Glomerular endothelial cell (primary cell): ENCODE results near the gene PPP1R1A. TPM values are rescaled to one million over a fixed set of nuclear protein-coding genes. Genes with fewer than 3 reads are reported as not detected.

ENCODE experiments used
- DNase-seq: peaks from one replicate; pipeline ENCODE4 v3.0.0-alpha.2; 2011; ENCODE audit warnings: low read depth, low spot score; ENCODE audit errors: extremely low read depth
- total RNA-seq: library from RNA; depleted of rRNA; stranded (reverse); fragments of >200 nt; gene quantifications from 2 replicates; pipeline ENCODE4 v1.2.3, GENCODE V29; 2015

PPP1R1A gene
- total RNA-seq, 1 donor from 2014 or later, result not detected

DNA sequence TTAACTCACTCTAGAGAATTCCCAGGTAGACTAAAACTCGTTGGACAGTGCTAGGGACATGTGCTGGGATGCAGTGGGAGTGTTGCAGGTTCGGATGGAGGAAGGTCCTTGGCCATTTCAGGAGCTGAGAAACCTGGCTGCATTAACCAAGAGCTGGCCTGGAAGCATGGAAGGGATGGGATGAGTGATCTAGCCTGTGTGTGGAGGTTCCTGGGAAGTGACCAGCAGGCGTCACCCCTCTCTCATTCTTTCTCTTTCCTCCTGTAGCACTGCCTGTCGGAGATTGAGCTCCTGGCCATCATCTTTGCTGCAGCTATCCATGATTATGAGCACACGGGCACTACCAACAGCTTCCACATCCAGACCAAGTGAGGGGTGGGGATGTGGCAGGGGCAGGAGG is 15.6 kb downstream of the PPP1R1A start:
- DNase-seq, result no peak

DNA sequence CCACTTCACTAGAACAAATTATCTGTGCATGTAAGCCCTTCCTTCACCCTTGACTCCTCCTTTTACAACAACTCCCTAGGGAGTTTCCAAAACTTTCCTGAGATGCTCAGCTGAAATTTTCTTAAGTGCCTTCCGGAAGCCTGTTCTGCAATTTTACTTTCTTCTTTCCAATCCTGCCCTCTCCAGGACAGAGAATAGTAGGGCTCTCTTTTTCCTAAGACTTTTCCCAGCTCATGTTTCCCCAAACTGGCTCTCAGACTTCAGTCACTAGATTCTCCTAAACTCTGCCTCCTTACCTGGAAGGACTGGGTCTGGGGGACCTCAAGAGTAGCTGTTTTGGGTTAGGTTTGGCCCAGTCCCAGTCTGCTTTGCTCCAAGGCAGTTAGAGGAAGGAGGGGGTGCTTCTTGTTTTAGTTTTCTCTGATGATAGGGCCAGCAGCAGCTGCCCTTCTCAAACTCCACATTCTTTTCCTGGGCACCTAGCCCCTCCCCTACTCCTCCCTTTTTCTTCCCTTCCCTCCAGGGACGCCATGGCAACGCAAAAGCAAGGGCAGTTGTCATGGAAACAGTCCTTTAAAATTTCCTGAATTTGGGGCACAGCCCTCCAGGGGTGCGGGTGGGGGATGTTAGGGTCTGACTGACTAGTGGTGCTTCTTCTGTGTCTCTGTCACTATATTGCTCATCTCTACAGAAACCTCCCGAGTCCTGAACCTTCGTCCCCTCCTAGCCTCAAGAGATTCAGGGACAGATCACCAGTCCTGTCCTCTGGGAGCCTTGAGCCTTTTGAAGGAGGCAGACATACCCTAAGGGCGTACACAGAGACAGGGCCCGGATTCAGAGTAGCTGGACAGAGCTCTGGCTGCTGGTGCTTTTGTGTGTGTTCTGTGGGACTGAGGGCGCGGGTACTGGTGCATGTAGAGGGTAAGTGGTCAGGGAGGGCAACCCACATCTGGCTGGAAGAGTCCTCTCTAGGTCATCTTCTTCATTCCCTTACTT is 17.0 kb downstream of the PPP1R1A start:
- no peak for DNase-seq

DNA sequence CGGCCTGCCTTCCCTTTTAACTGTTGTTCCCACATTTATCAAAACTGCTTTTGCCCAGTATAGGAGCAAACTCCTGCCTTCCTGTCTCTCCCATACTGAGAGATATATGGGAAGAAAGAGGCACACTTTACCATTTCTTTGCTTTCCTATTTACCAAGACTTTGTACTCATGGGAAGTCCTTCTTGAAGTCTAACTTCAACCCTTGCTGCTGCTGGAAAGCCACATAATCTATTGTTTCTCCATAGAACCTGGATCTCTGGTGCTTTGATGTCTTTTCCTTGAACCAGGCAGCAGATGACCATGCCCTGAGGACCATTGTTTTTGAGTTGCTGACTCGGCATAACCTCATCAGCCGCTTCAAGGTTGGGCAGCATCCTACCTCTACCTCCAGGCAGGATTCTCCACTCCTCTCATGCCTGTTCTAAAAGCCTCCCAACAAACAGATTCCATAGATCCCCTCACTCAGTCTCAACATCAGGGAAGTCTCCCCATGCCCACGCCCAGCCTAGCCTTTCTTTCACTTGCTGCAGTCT is 18.4 kb downstream of the PPP1R1A start:
- no peak for DNase-seq

DNA sequence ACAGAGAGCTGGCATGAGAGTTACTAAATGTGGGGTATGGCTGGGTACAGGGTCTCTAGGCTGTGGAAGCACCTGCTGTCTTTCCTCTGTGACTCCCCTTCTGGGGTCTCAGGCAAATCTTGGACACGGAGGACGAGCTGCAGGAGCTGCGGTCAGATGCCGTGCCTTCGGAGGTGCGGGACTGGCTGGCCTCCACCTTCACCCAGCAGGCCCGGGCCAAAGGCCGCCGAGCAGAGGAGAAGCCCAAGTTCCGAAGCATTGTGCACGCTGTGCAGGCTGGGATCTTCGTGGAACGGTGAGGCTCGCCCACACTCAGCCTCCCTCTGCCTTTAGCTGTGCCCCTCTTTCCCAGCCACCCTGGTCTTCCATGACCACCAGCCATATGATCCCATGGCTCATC is 19.4 kb downstream of the PPP1R1A start:
- DNase-seq, result no peak

GRCh38 chr12:54566792-54567191 is 21.7 kb downstream of the PPP1R1A start:
- DNase-seq, result no peak

DNA sequence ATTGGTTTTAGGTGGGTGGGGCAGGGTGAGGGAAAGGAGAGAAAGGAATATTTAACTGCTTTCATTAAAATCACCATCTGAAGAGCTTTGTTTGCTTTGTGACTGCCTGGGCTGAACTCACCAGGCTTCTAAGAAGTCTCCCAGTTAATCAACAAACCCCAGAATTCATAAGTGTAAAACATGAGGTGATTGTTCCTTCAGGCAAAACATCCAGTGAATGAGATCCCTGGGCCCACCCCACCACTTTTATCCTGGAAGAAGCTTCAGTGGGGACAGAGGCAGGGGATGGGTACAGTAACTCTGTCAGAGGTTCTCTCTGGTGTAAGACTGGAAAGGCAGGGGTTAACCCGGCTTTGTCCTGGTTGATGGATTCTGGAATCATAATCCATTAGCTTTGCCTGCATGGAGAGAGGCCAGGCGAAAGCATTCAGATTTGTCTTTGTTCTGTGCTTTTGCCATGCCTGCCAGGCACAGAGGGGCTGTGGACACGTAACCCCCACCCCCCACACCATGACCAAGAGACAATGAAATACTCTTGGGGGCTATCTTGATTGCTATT is 22.4 kb downstream of the PPP1R1A start:
- DNase-seq, result no peak

GRCh38 chr12:54565310-54565985 is 23.0 kb downstream of the PPP1R1A start:
- DNase-seq, result no peak

- DNase-seq, result no peak
These were observed 23.7 kb downstream of the PPP1R1A start for GRCh38 chr12:54564768-54565167.

- DNase-seq, result no peak
These were observed 24.7 kb downstream of the PPP1R1A start for GRCh38 chr12:54563787-54564186.

DNA sequence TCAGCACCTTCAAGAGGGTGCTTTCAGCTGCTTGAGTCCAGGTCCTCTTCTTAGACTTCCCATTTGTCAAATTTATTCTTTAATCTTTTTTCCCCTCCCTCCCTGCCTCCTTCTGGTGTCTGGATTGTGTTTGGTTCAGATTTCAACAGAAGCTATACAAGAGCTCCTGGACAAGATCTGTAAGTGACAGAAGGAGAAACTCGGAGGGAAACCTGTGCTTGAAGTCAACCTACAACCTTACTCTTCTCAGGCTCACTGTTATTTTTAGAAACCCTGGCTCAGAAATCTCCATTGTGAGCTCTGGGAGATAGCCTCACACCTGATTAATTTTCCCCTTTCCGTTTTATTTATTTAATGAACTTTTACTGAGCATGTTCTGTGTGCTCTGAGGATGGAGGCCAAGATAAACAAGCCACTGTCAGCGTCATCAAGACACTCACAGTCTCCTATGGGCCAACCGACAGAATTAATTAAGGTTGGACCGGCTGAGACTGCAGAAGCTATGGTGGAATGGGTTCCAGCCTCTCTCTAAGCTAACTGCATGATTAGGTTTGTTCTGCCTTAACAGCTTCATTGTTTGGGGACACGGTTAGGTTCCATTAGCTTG is 25.6 kb downstream of the PPP1R1A start:
- DNase-seq, result no peak

GRCh38 chr12:54561164-54561563 is 27.3 kb downstream of the PPP1R1A start:
- DNase-seq, result no peak

GRCh38 chr12:54560374-54560858 is 28.0 kb downstream of the PPP1R1A start:
- DNase-seq, result no peak

DNA sequence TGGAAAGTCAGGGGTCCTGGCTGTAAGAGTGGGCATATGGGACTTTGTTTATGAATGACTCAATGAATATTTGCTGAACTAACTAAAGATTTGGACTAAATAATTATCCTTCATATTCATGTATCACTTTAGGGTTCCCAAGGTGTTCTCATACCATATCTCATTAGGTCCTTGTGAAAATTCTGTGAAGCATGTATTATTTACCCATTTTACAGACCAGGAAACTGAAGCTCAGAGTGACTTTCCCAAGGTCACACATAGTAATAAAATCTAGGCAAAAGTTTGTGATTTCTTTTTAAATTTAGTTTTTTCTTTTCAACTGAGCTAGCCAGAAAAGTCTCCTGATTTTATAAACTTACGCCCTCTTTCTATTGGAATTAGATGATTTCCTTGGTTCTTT is 29.7 kb downstream of the PPP1R1A start:
- DNase-seq, result no peak

GRCh38 chr12:54558311-54558710 is 30.1 kb downstream of the PPP1R1A start:
- DNase-seq, result no peak

DNA sequence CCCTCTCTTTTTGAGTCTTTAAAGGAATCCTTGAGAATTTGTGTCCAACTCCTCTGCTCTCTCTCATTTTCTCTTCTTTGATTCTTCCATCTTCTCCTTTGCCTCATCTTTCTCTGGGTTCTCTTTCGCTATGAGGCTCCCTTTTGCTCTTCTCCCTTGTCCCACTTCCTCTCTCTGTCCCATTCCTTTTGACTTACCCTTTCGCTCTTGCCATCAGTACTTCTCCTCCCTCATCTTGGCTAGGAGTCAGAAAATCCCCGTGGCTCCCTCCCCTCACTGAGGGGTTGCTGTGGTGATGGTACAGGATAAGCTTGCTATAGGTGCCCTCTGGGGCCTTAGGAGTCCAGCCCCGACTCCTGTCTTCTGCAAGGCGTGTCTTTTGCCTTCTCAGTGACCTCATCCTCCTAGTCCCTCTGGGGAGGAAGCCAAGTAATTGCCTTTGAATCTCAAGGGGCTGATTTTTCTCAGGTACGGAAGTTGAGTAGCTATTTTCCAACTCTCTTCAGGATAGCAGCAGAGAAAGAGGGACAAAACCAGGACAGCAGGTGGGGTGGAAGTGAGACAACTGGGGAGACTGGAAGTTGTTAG is 32.7 kb downstream of the PPP1R1A start:
- no peak for DNase-seq

GRCh38 chr12:54549774-54550451 is 38.5 kb downstream of the PPP1R1A start:
- DNase-seq, result no peak

DNA sequence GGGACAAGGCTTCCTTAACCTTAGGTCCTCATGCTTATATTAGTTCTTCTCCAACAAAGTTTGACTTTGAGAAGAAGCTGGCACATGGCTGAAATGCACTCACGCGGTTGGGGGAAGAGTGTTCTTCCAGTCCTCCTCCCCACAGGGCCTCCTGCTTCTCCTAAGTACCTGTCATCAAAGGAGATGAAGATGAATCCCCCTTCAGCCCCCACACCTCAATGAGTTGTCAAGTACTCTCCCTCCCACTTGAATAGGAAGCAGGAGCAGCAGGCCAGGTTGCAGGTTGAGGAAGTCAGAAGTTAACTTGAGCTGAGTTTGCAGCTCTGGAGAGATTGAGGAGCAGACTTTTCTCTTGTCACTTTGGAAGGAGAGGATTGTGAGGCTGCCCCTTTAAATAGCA is 41.9 kb downstream of the PPP1R1A start:
- DNase-seq, result no peak

GRCh38 chr12:54544743-54545142 is 43.7 kb downstream of the PPP1R1A start:
- DNase-seq, result no peak

- DNase-seq, result no peak
These were observed 44.9 kb downstream of the PPP1R1A start for GRCh38 chr12:54543526-54543925.

DNA sequence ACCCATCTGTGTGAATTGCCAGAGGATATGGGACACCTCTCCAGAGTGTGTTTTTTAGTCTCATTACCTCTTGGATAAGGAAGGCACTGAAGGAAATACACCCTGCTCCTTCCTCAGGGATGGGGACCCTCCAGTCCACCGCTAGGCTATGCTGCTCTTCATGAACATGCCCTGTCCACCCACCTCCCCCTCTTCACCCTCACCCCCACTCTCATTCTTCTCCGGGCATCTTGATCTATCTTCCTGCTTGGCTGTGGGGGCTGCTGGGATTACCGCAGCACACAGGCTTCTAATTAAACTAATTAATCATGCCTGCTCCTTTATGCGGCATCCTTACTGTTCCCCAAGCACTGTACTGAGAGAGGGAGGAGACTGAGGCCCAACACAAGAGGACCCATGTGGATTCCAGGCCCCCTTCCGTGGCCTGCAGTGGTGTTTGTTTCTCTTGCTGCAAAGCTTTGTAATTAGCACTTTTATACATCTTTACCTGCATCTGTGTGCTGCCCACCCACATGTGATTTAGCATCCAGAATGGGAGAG is 46.6 kb downstream of the PPP1R1A start:
- DNase-seq, result no peak
